Mucosa of stomach (tissue), 1 donor: ENCODE results near the gene NFIC.
"Not testable (repeated sequence)": the region's sequence is repeated elsewhere in the genome, so short reads cannot be mapped to it uniquely, and the experiment has no call there.

Experiments
- H3K27me3 ChIP-seq: one replicate; pipeline ENCODE4 v1.7.0; 2013; ENCODE audit warnings: mild to moderate bottlenecking, low read length; ENCODE audit not compliant: control insufficient read depth, insufficient read depth
- H3K36me3 ChIP-seq: one replicate; pipeline ENCODE4 v1.7.0; 2013; ENCODE audit warnings: low read length; ENCODE audit not compliant: control insufficient read depth, insufficient read depth
- H3K4me1 ChIP-seq: one replicate; pipeline ENCODE4 v1.7.0; 2013; ENCODE audit warnings: mild to moderate bottlenecking, low read length; ENCODE audit not compliant: control insufficient read depth, insufficient read depth
- H3K4me3 ChIP-seq: one replicate; pipeline ENCODE4 v1.7.0; 2013; ENCODE audit warnings: low read length
- H3K9ac ChIP-seq: one replicate; pipeline ENCODE4 v1.7.0; 2013; ENCODE audit warnings: mild to moderate bottlenecking, low read length, moderate library complexity
- H3K9me3 ChIP-seq: one replicate; pipeline ENCODE4 v1.7.0; 2013; ENCODE audit warnings: mild to moderate bottlenecking, low read length, moderate library complexity; ENCODE audit not compliant: control insufficient read depth
- donor health status: Pancreatic carcinoma.

The NFIC gene

DNA sequence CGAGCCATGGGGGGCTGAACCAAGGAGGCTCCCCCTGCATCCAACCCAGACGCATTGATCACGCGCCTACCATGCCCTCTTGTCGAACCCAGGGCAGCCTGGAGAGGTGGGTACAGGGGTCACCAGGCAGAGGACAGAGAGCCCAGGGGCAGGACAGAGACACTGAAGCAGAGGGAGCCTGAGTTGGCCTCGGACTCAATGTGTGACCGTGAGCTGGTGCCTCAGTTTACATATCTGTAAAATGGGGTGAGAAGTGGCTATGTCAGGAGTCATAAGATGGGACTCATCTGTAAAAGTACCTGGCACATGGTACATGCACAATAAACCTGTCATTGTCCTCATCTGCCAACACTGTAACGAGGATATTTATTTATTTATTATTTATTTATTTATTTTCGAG is 24.1 kb upstream of the NFIC start:
- Histone ChIP-seq H3K36me3 (no peaks in the 10 kb centered on the region), H3K4me1 (peaks cover 33% of the 10 kb centered on the region), H3K4me3 (no peak overlapping the region)

DNA sequence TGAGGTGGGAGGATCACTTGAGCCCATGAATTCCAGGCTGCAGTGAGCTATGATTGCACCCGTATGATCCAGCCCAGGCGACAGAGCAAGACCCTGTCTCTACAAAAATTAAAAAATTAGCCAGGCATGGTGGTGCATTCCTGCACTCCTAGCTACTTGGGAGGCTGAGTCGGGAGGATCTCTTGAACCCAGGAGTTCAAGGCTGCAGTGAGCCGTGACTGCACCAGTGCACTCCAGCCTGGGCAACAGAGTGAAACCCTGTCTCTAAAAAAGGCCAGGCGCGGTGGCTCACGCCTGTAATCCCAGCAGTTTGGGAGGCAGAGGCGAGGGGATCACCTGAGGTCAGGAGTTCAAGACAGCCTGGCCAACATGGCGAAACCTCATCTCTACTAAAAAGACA is 23.4 kb upstream of the NFIC start:
- not testable (repeated sequence) for H3K9me3 ChIP-seq, H3K36me3 ChIP-seq, H3K9ac ChIP-seq, H3K27me3 ChIP-seq, H3K4me3 ChIP-seq
- peaks cover 26% of the 10 kb centered on the region for H3K4me1 ChIP-seq

More for the DNA sequence above, 24.1 kb upstream of the NFIC start:
- Histone ChIP-seq H3K9me3 (no peaks in the 10 kb centered on the region), H3K9ac (no peak overlapping the region), H3K27me3 (no peaks in the 10 kb centered on the region)

DNA sequence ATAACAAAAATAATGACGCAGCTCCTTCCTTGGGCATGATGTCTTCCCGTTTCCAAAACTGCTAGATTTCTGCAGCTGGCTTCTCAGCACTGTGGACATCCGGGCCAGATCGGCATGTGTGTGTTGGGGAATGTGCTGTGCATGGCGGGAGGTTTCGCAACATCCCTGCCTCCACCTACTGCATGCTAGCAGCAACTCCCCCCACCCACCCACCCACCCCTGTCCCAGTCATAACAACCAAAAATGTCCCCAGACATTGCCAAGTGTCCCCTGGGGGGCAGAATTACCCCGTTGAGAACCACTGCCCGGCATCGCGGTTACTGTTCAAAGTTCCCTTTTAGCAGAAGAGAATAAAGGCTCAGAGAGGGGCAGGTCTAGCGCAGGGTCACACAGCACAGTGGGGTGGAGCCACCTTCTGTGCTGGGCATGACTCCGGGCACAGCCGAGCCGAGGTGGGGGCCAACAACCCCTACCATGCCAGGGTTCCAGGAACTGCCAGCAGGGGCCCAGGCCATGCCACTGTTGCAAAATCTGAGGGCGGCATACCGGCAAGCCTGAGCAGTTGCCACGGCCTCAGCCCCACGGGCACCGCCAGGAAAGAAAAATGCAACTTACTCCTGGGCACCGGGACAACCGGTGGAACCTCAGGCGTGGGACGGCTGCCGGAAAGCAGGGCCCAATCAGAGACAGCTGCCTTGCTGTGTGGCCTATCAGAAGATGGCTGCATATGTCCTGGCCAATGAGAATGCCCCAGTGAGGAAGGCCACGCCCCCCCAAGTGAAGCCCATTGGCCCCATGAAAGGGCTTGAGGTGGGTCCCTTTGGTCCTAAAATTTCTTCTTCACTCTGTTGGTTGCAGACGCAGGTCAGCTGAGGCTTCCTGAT is 22.5 kb upstream of the NFIC start:
- Histone ChIP-seq H3K27me3 (no peaks in the 10 kb centered on the region), H3K4me3 (no peak overlapping the region), H3K4me1 (peaks cover 18% of the 10 kb centered on the region), H3K9ac (no peak overlapping the region), H3K36me3 (no peaks in the 10 kb centered on the region), H3K9me3 (no peaks in the 10 kb centered on the region)

DNA sequence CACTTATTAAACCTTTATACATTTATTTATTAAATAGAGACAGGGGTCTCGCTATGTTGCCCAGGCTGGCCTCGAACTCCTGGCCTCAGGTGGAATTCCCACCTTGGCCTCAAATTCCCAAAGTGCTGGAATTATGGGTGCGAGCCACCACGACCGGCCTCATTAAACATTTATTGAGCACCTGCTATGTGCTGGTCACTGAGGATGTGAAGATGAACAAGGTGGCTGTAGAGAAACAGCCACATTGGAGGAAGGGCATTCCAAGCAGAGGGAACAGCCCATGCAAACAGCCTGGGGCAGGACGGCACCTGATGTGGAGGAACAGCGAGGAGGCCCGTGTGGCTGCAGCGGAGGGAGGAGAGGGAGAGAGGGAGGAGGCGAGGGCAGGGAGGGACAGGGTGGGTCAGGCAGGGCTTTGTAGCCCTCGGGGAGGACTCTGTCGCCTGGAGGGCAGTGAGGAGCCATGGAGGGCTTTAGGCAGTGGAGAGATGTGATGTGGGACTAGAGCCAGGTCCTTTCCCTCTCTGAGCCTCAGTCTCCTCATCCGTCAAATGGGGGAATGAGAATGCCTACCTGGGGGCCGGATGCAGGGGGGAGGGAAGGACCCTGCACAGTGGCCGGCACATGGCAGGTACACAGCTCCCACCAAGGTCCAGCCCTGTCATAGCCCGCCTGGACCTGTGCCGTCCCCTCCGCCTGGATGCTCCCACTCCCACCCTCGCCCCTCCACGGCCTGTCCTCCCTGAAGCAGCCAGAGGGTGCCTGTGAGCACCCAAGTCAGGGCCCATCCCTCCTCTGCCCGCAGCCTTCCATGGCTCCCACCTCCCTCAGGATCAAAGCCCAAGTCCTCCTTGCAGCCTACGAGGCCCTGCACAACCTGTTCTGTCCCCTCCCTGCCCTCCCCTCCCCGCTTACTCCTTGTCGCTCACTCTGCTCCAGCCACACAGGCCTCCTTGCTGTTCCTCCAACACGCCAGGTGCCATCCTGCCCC is 21.5 kb upstream of the NFIC start:
- H3K36me3 ChIP-seq = no peaks in the 10 kb centered on the region
- peaks cover 17% of the 10 kb centered on the region for H3K4me1 ChIP-seq
- H3K4me3 ChIP-seq = no peak overlapping the region
- H3K27me3 ChIP-seq = no peaks in the 10 kb centered on the region
- H3K9ac ChIP-seq = no peak overlapping the region
- H3K9me3 ChIP-seq = no peaks in the 10 kb centered on the region

DNA sequence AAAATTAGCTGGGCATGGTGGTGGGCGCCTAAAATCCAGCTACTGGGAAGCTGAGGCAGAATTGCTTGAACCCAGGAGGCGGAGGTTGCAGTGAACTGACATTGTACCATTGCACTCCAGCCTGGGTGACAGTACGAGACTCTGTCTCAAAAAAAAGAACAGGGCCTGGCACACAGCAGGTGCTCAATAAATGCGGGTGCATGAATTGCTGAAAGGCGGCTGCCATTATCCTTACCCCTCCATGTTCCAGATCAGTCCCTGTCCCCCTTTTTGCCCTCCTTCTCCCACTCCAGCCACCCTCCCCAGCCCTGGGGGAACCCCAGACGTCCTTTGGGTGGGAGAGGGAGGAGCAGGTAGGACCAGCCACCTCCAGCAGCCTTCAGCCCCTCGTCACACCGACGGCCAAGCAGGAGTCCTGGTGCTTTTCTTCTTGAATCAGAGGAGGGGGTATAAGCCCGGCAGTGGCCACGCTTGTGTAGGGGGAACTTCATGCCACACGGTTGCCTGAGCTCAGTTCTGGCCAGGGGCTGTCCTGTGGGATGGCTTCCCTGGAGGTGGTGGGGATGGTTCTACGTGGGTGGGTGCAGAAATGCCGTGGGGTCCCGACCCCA is 20.4 kb upstream of the NFIC start:
- Histone ChIP-seq H3K9ac (peak overlapping the region; percentile 44), H3K9me3 (no peaks in the 10 kb centered on the region), H3K4me1 (peaks cover 23% of the 10 kb centered on the region), H3K27me3 (no peaks in the 10 kb centered on the region), H3K4me3 (no peak overlapping the region), H3K36me3 (no peaks in the 10 kb centered on the region)

DNA sequence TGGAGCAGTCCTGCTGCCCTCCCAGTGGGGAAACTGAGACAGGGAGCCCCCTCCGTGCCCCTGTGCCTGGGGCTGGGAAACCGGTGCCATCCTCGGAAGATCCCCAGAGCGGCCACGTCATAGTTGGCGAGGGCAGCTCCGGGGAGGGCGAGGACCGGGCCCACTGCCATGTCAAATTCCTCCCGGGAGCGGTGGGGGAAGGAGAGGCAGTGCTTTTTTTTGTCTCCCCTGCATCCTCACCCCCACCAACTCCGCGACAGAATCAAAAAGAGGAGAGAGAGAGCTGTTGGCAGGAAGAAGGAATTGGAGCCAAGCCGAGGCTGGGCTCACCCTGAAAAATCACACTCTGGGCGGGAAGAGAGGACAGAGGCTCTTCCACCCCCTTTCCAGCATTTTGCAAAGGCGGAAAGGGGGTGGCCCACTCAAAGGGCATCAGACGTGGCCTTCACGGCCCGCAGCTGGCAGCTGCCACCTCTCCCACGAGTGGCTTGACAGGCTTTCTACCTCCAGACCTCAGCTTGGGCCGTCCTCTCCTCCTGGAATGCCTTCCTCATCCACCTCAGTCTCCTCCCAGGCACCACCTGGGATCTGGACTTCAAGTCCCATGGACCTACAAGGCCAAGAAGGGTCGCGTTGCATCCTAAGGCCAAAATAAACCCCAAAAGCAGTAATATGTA is 19.6 kb upstream of the NFIC start:
- H3K4me1 ChIP-seq = peaks cover 23% of the 10 kb centered on the region
- no peaks in the 10 kb centered on the region for H3K27me3 ChIP-seq
- H3K4me3 ChIP-seq = no peak overlapping the region
- H3K9ac ChIP-seq = peak overlapping the region; percentile 44
- H3K9me3 ChIP-seq = no peaks in the 10 kb centered on the region
- no peaks in the 10 kb centered on the region for H3K36me3 ChIP-seq

DNA sequence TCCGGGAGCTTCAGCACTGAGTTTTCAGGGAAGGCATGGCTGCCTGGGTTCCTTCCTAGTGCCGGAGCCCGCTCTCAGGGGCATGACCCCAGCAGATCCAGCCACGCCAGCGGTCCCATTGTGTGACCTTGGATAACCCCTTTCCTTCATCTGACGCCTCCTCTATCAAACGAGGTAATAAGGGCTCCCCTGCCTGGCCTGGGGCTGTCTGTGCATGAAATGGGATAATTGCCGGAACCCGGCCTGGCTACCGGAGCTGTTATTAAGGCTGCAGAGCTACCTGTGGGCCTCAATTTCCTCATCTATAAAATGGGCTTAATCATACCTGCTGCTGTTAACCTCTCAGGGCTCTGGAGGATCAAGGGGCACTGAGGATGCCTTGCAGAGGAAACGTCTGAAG is 18.3 kb upstream of the NFIC start:
- H3K4me3 ChIP-seq = no peak overlapping the region
- H3K27me3 ChIP-seq = no peaks in the 10 kb centered on the region
- H3K36me3 ChIP-seq = no peaks in the 10 kb centered on the region
- H3K9me3 ChIP-seq = no peaks in the 10 kb centered on the region
- peaks cover 23% of the 10 kb centered on the region for H3K4me1 ChIP-seq
- H3K9ac ChIP-seq = no peak overlapping the region

DNA sequence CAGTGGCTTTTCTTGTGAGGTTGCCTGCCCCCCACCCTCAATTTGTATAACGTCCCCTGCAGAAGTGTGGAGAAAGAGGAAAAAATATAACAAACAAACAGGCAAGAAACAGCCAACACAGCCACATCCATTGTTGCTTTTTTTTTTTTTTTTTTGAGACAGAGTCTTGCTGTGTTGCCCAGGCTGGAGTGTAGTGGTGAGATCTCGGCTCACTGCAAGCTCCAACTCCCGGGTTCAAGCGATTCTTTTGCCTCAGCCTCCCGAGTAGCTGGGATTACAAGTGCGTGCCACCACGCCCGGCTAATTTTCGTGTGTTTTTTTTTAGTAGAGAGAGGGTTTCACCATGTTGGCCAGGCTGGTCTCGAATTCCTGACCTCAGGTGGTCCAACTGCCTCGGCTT is 17.9 kb upstream of the NFIC start:
- not testable (repeated sequence) for H3K9me3 ChIP-seq, H3K36me3 ChIP-seq, H3K27me3 ChIP-seq, H3K4me3 ChIP-seq, H3K9ac ChIP-seq
- H3K4me1 ChIP-seq = peaks cover 23% of the 10 kb centered on the region

DNA sequence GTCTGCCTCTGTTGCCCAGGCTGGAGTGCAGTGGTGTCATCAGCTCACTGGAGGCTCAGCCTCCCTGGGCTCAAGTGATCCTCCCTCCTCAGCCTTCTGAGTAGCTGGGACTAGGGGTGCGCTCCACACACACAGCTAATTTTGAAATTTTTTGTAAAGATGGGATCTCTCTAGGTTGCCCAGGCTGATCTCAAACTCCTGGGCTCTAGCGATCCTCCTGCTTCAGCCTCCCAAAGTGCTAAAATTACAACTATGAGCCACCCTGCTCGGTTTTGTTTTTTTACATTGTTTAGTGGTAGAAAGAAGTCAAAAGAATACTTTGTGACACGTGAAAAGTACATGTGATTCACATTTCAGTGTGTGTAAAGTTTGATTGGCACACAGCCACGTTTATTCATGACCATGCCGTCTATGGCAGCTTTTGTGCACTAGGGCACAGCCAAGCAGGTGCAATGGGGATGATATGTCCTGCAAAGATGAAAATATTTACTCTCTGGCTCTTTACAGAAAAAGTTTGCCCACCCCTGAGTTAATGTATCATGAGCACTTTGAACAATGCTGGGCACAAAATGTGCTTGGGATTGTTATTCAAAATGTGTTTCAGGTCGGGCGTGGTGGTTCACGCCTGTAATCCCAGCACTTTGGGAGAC is 16.2 kb upstream of the NFIC start:
- Histone ChIP-seq H3K4me3 (no peak overlapping the region), H3K9ac (no peak overlapping the region)

DNA sequence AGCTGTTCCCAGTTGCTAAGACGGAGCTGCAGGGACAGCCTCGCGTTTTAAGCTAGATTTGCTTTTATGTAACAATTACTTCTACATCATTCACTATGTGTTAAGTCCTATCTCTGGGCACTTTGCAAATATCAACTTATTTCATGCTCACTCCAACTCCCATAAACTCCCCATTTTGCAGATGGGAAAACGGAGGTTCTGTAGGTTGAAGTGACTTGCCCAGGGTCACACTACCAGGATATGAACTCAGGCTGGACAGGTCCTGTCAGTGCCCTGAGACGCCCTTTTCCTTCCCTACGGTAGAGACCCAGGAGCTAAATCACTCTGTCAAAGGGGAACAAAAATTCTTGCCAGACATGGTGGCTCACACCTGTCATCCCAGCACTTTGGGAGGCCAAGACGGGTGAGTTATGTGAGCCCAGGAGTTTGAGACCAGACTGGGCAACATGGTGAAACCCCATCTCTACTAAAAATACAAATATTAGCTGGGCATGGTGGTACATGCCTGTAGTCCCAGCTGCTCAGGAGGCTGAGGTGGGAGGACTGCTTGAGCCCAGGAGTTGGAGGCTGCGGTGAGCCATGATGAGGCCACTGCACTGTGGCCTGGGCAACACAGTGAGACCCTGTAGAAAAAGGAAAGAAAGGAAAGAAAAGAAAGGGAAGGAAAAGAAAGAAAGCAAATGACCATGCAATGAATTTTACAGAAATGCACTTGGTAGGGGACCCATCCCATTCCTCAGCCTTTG is 14.5 kb upstream of the NFIC start:
- Histone ChIP-seq H3K9me3 (no peaks in the 10 kb centered on the region), H3K4me3 (no peak overlapping the region), H3K36me3 (no peaks in the 10 kb centered on the region), H3K4me1 (peaks cover 9% of the 10 kb centered on the region), H3K9ac (no peak overlapping the region), H3K27me3 (no peaks in the 10 kb centered on the region)

More for the DNA sequence above, 16.2 kb upstream of the NFIC start:
- Histone ChIP-seq H3K27me3 (no peaks in the 10 kb centered on the region), H3K36me3 (no peaks in the 10 kb centered on the region), H3K9me3 (no peaks in the 10 kb centered on the region), H3K4me1 (peaks cover 19% of the 10 kb centered on the region)

DNA sequence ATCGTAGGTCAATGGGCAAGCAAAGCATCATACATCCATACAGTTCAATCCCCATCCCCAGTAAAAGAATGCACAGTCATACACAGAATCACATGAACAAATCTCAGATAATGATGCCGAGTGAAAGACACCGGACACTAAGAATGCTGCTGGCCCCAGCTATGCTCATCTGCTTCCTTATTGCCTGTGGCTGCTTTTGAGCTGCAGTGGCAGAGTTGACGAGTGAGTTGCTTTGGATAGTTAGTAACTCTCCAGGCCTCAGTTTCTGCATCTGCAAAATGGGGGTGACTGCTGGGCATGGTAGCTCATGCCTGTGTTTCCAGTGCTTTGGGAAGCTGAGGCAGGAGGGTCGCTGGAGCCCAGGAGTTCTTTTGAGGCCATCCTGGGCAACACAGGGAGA is 12.9 kb upstream of the NFIC start:
- no peaks in the 10 kb centered on the region for H3K36me3 ChIP-seq
- H3K9me3 ChIP-seq = no peaks in the 10 kb centered on the region
- peaks cover 9% of the 10 kb centered on the region for H3K4me1 ChIP-seq
- H3K4me3 ChIP-seq = no peak overlapping the region
- no peaks in the 10 kb centered on the region for H3K27me3 ChIP-seq
- H3K9ac ChIP-seq = no peak overlapping the region
